Measurements from ENCODE around the gene KRT40.

DNA sequence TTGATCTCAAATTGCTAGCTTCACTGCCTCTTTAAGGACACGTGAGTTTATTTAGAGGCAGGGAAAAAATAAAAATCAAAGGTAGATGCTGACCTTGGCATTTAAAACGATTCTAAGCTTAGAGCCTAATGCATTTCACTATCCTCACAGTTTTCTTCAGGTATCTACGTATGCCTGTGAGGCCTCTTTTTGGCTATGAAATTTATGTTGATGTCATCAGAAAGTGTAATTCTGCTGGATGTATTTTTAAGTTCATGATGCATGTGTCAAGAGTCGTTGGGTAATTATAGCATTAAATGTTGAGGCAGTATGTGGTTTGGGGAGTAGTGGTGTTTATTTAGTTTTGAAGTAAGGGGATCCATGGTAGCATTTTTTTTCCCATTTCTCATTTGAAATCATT, 19.8 kb upstream of the KRT40 start:
- no peak for TF ChIP-seq CTCF (IDR thresholded peaks at IDR 0.05; ENCODE audit: low read depth, low read length)
- no peak for TF ChIP-seq EZH2phosphoT487 (IDR thresholded peaks at IDR 0.05; ENCODE audit: low read depth)
